AML-193 (cell line): ENCODE data around the gene PDZRN3.

Experiments
- DNase-seq, 2 experiments: peaks; one replicate each; lab custom pipeline; 2025; lab: John Stamatoyannopoulos, UW

Gene PDZRN3

GRCh38 chr3:73384091-73384906 is 240.4 kb downstream of the PDZRN3 start:
- DNase-seq = no peak

- DNase-seq = no peak
Observed at GRCh38 chr3:73383470-73384049, 241.2 kb downstream of the PDZRN3 start.

DNA sequence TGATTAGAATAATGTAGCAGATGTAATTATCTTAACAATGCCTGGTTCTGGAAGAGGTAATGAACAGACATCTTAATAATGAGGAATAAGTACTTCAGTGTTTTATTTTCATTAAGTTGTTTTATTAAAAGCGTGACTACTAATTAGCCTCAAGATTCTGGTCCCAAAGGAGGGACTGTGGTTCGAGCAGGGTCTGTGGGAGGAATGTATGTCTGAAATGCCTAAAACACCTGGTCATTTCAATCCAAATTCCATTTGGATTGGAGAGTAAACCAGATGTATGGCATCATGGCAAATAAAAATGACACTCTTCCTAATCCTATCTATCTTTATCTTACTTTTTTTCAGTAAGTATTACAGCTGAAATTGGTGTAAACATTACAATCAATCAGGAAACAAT is 243.2 kb downstream of the PDZRN3 start:
- no peak for DNase-seq

GRCh38 chr3:73380735-73381532 is 243.8 kb downstream of the PDZRN3 start:
- no peak for DNase-seq

DNA sequence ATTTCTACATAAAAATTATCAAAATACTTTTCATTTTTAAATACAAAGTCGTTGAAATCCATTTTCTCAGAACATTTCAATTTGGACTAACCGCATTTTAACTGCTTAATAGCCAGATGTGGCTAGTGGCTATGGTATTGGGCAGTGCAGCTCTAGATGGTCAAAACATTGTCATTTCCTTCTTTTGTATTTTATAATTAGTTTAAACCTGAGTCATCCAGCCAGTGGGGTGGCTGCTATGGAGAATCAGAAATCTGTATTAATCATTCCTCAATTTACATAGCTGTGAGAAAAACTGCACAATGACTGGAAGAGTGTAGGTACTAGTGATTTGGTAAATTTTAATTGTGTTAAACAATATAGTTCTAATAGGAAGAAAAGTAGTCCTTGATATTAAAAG is 245.3 kb downstream of the PDZRN3 start:
- no peak for DNase-seq

- DNase-seq = no peak
Observed at GRCh38 chr3:73378207-73378606, 246.5 kb downstream of the PDZRN3 start.

GRCh38 chr3:73365756-73366397 is 258.9 kb downstream of the PDZRN3 start:
- no peak for DNase-seq

DNA sequence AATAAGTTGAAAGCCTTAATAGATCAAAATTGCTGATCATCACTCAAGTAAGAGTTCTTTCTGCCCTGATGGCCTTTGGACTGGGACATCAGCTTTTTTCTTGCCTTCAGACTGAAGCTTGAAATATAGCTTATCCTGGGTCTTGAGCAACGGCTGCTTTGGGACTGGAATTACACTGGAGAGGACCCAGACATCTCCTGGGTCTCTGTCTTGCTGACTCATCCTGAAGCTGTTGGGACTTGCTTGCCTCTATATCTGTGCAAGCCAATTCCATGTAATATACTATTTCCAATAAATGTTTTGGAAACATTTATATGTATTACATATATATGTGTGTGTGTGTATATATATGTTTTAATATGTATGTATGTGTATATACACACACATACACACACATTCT is 260.2 kb downstream of the PDZRN3 start:
- no peak for DNase-seq

DNA sequence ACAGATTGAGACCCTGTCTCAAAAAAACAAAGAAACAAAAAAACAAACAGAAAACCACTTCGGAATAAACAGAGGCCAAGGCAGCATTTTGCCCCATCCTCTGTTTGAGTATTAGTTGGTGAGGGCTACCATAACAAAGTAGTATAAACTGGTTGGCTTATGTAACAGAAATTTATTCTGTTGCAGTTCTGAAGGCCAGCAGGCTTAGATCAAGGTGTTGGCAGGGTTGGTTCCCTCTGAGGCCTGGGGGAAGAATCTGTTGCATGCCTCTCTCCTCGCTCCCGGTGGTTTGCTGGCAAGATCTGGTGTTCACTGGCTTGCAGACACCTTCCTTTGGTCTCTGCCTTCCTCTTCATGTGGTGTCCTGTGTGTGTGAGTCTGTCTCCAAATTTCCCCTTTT is 261.6 kb downstream of the PDZRN3 start:
- DNase-seq = no peak

DNA sequence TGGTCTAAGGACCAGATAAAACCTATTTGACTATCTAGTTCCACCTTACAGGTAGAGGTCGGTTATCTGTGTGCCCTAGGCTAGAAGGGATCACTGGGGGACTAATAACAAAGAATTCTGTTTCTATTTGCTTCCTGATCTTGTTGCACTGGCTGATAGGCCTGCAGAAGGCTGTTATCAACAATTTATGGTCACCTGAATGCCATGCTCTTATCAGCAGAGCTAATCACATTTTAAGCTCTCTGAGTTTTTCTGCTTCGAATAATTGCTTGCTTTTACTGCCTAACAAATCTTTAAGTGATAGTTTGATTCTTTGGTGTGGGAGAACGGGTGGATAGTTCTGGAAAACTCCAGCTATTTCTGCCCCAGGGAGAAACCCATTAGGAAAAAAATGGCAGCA is 263.1 kb downstream of the PDZRN3 start:
- no peak for DNase-seq

DNA sequence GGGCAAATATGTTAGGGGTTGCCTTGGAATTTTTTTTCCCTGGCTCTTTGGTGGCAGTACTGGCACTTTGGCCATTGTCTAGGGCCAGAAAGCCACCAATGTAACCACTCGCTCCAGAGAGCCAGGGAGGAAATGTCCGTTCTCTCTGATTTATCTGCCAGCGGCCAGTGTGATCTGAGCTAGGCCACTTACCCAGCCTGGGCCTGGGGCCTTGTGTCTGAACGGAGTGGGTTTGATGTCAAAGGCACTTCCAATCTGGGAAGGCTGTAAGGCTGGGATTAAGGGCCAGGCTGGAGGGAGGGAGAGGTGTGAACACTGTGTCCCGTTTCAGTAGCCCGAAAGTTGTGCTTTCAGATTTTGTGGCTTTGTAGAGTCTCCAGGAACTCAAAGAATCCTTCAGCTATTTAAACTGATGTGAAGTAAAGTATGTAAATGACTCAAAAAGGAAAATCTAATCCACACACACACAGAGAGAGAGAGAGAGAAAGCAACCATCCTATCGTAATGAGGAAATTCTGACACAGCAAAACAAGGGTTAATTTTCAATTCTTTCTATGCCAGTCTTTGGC is 271.0 kb downstream of the PDZRN3 start:
- no peak for DNase-seq

DNA sequence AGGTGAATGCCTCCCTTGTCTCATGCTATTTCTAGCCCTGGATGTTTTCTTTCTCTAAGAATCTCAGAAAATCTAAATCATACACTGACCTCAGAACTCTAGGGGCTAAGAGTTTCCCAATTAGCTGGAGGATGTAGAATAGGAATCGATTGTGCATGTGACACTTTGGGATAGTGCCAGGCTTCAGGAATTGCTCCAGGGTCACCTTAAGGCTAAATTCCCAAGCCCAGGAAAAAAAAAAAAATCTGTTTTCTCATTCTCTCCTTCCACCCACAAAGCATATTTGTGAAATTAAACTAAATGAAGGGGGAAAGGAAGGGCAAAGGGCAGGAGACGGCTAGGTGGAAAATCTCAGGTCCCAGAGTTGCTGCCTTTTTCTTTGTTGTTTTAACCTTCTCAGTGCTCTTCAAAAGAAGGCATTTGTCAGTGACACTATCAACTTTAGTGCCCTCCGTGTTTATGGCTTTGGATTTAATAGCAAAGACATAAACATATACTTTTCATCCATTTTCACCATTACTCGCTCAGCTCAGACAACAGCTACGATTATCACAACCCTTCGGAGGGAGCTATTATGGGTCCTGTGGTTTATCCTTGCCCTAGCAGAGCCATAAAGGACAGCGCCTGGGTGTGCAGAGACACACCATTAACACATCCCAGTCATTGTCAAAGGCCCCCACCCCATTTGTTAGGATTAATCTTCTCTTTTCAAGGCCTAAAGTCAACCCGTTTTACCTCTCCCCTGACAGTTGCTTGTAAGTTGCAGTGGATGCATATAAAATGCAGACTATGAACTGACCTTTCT is 271.7 kb downstream of the PDZRN3 start:
- no peak for DNase-seq

DNA sequence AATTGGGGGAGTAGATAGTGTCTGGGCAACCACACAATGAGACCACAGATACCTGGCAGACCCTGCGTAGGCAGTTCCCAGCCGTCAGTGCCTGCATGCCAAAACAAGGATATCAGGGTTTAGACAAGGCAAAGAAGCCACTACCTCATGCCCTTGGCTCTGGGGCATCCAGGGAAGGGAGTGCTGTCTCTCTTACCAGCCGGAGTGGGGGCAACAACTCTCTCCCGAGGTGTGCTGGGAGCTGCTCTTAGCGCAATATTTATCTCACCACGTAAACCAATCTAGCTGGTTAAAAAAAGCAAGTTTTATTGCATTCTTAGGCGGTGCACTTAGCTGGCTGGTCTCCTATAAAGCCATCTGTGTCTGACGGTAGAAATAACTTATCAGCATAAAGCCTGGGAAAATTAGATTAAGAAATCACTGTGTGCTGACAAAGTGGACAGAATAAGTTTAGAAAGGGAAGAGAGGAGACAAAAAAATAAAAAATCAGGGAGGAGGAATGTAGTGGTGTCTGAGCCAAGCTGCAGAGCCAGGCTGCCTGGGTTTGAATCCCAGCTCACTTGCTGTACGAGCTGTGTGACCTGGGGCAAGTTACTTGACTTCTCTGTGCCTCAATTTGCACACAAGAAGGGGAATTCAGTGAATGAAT is 273.2 kb downstream of the PDZRN3 start:
- no peak for DNase-seq

DNA sequence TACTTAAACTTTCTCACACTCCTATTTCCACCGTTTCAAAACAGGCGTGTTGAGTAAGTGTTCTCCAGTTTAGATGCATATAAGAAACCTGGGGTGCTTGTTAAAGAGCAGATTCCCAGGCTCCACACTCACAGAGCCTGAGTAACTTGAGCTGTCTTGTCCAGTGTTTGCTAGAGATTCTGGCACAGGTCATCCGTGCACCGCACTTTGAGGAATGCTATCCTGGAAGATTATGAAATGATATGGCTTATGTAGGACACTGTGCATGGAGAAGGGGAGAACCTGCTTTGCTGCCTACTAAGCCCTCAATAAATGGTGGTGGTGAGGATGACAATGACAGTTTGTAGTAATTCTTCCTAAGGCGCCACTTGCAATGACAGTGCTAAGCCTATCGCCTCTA is 273.7 kb downstream of the PDZRN3 start:
- DNase-seq = no peak

DNA sequence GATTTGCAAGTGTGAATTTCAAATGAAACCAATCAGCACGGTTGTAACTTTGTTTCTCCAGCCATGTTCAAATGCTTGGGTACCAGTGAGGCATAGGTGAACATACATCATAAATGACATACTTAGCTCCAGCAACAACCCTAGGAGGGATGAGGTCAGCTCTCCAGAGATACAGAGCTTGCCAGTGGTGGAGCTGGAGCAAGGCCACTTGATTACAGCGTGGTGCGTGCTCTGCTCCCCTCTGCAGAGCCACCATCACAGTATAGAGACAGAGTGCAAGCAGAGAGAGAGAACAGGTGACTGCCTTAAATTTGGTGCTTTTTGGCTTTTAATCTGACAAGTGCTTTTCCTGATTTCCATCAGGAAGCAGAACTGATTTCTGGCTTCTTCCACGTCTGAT is 275.1 kb downstream of the PDZRN3 start:
- no peak for DNase-seq

- DNase-seq = no peak
Observed at GRCh38 chr3:73342077-73342476, 282.7 kb downstream of the PDZRN3 start.

DNA sequence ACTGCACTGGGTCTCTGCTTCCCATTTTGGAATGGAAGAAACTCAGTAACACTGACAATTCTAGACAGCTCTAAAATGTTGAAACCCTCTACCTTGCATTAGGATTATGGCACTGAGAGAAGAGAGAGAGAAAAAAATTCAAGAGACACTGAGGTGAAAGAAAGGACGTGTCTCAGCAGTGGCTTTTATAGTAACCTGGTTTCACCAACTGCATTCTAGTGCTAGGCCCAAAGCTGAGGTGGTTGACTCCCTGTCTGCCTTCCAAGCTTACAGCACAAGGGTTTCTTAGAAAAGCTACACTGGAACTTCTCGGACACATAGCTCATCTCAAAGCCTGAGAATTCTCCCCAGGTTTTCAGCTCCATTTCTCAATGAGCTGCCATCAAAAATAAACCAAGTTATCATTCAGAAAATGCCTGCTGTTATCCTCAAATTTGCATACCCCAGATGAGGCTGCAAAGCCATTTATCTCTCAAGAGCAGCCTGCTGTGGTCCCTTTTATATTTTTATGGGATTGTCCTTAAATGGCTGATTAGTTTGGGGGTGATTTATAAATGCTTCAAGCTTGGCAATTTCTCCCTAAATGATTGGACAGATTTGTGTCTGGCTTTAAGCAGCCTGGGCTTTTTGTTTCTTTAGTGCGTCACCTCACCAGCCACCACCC is 283.3 kb downstream of the PDZRN3 start:
- DNase-seq = no peak

GRCh38 chr3:73332558-73332957 is 292.2 kb downstream of the PDZRN3 start:
- DNase-seq = no peak
